Neural cell (in vitro differentiated cells): Measurements from ENCODE around the gene CDK5RAP2. TPM values are rescaled to one million over a fixed set of nuclear protein-coding genes. Genes with fewer than 3 reads are reported as not detected.

Source experiments
- H2AFZ ChIP-seq: fragments of 200-600, 300-800 bp; sonication (generic), shearing (Covaris generic); 2 replicates; pipeline ENCODE4 v1.6.0; 2014; ENCODE audit warnings: low read depth, mild to moderate bottlenecking, antibody characterized with exemption, low read length, moderate library complexity
- H3F3A ChIP-seq: fragments of 200-600 bp; shearing (Covaris generic); 2 replicates; pipeline ENCODE4 v1.6.1; 2016; ENCODE audit warnings: mild to moderate bottlenecking, moderate library complexity, mixed read lengths, antibody characterized with exemption, low read length; ENCODE audit not compliant: insufficient read depth, poor library complexity, severe bottlenecking
- H3K27ac ChIP-seq: fragments of 200-600, 300-800 bp; sonication (generic), shearing (Covaris generic); 2 replicates; pipeline ENCODE4 v1.5.1; 2014; ENCODE audit warnings: mild to moderate bottlenecking, low read length, moderate library complexity
- H3K27me3 ChIP-seq: fragments of 300-800, 200-600 bp; sonication (generic), shearing (Covaris generic); 2 replicates; pipeline ENCODE4 v1.6.0; 2014; ENCODE audit warnings: mild to moderate bottlenecking, low read depth, low read length, moderate library complexity; ENCODE audit not compliant: insufficient read depth
- H3K36me3 ChIP-seq: fragments of 300-800, 200-600 bp; sonication (generic), shearing (Covaris generic); 2 replicates; pipeline ENCODE4 v1.5.1; 2014; ENCODE audit warnings: mild to moderate bottlenecking, antibody characterized with exemption, low read length, moderate library complexity; ENCODE audit not compliant: insufficient read depth
- H3K4me2 ChIP-seq: fragments of 300-800, 200-600 bp; sonication (generic), shearing (Covaris generic); 2 replicates; pipeline ENCODE4 v1.6.0; 2014; ENCODE audit warnings: mild to moderate bottlenecking, low read length
- H3K4me3 ChIP-seq: fragments of 300-800, 200-600 bp; sonication (generic), shearing (Covaris generic); 2 replicates; pipeline ENCODE4 v1.5.1; 2014; ENCODE audit warnings: mild to moderate bottlenecking, low read length, moderate library complexity
- H3K79me2 ChIP-seq: fragments of 200-600 bp; shearing (Covaris generic); replicated peaks from 2 replicates; pipeline ENCODE4 v1.6.0; 2014; ENCODE audit warnings: mild to moderate bottlenecking, low read length, moderate library complexity; ENCODE audit not compliant: insufficient read depth
- H3K9ac ChIP-seq: fragments of 300-800, 200-600 bp; sonication (generic), shearing (Covaris generic); 2 replicates; pipeline ENCODE4 v1.6.1; 2016; ENCODE audit warnings: mild to moderate bottlenecking, low read length, mixed read lengths
- H3K9me2 ChIP-seq: fragments of 200-600 bp; shearing (Covaris generic); 2 replicates; pipeline ENCODE4 v1.6.1; 2016; ENCODE audit warnings: mild to moderate bottlenecking, low read length, mixed read lengths; ENCODE audit not compliant: insufficient read depth
- H3K9me3 ChIP-seq: fragments of 200-600, 300-800 bp; sonication (generic), shearing (Covaris generic); 2 replicates; pipeline ENCODE4 v1.6.1; 2016; ENCODE audit warnings: mild to moderate bottlenecking, mixed run types, low read length, moderate library complexity, mixed read lengths
- H4K20me1 ChIP-seq: fragments of 200-600 bp; shearing (Covaris generic); 2 replicates; pipeline ENCODE4 v1.6.1; 2016; ENCODE audit warnings: mild to moderate bottlenecking, mixed run types; ENCODE audit not compliant: insufficient read depth
- EZH2 ChIP-seq: fragments of 200-600, 300-800 bp; shearing (Covaris generic), sonication (generic); IDR thresholded peaks from 2 replicates; pipeline ENCODE4 v1.6.1; 2014; ENCODE audit warnings: antibody characterized with exemption, low read length, borderline replicate concordance, mild to moderate bottlenecking; ENCODE audit not compliant: insufficient read depth, poor library complexity, severe bottlenecking
- TAF1 ChIP-seq: IDR thresholded peaks from 2 replicates; pipeline ENCODE4 v1.6.1; 2012; ENCODE audit warnings: low read depth
- polyA plus RNA-seq: library from polyadenylated mRNA; depleted of rRNA; stranded (reverse); fragments of >200 nt; gene quantifications from 2 replicates; pipeline ENCODE4 v1.2.3, GENCODE V29; 2014

CDK5RAP2 gene
- polyA plus RNA-seq, 1 donor from 2014 or later, result 43.3 TPM

GRCh38 chr9:120343416-120343815 lies 236.6 kb downstream of the CDK5RAP2 start:
- Histone ChIP-seq H3K9me3 (no peaks in the 10 kb centered on the region), H3K36me3 (no peaks in the 10 kb centered on the region), H3K4me3 (no peak overlapping the region), H3F3A (no peaks in the 10 kb centered on the region), H3K4me2 (no peak overlapping the region), H3K27ac (no peak overlapping the region), H3K79me2 (no peaks in the 10 kb centered on the region), H3K9me2 (no peaks in the 10 kb centered on the region), H3K27me3 (no peaks in the 10 kb centered on the region), H3K9ac (no peak overlapping the region), H2AFZ (no peak overlapping the region), H4K20me1 (no peaks in the 10 kb centered on the region)
- TF ChIP-seq EZH2 (no peak), TAF1 (no peak)

Other genes with a start within 250 kb of the CDK5RAP2 start
- 32.8 and 35.0 TPM in 2 replicates for gene MEGF9, start 134.3 kb upstream of the CDK5RAP2 start, polyA plus RNA-seq
- 42.5 and 49.5 TPM in 2 replicates for gene FBXW2, start 213.2 kb upstream of the CDK5RAP2 start, polyA plus RNA-seq